Caco-2 (cell line): ENCODE measurements around the gene PBX2. TPM values are rescaled to one million over a fixed set of nuclear protein-coding genes. Genes with fewer than 3 reads are reported as not detected.

ENCODE experiments used
- BruUV-seq: library from RNA; stranded (reverse); fragments of 400-500 nt; replicated peaks from 2 replicates; lab custom pipeline; 2021; lab: Mats Ljungman, UMichigan
- CTCF ChIA-PET: fragments of 300-600 bp; sonication (Branson Sonifier 250); formaldehyde crosslinking; loops from one replicate; lab custom pipeline; 2022; ENCODE audit warnings: antibody characterized with exemption; lab: Charles Lee
- POLR2A ChIA-PET: fragments of 300-600 bp; sonication (Branson Sonifier 250); formaldehyde crosslinking; loops from one replicate; lab custom pipeline; 2022; ENCODE audit warnings: antibody characterized with exemption; lab: Charles Lee
- DNase-seq, 2 experiments: peaks; one replicate each; pipeline versions ENCODE4 v3.0.0 to v3.0.0-alpha.2; 2020 to 2022
- H3K27me3 ChIP-seq: replicated peaks from 2 replicates; pipeline ENCODE4 v1.6.0; 2011; ENCODE audit warnings: low read length; ENCODE audit not compliant: control insufficient read depth, insufficient read depth
- H3K36me3 ChIP-seq: 2 replicates; pipeline ENCODE4 v1.5.1; 2011; ENCODE audit warnings: low read length; ENCODE audit not compliant: control insufficient read depth, insufficient read depth
- H3K4me1 ChIP-seq: fragments of 250-450 bp; sonication (Bioruptor Pico); 2 replicates; pipeline ENCODE4 v1.5.1; 2020; ENCODE audit warnings: mild to moderate bottlenecking
- H3K4me3 ChIP-seq: 2 replicates; pipeline ENCODE4 v1.5.1; 2011; ENCODE audit warnings: low read depth, mild to moderate bottlenecking, control low read depth, low read length
- H3K9me3 ChIP-seq: fragments of 250-450 bp; sonication (Bioruptor Pico); 2 replicates; pipeline ENCODE4 v1.5.1; 2020; ENCODE audit warnings: mild to moderate bottlenecking, moderate library complexity
- H3K27ac Mint-ChIP-seq: one replicate; pipeline ENCODE4 v1.8.0; 2022; ENCODE audit warnings: mixed read lengths; ENCODE audit not compliant: unreplicated experiment
- H3K27me3 Mint-ChIP-seq: one replicate; pipeline ENCODE4 v1.8.0; 2022; ENCODE audit warnings: mixed read lengths; ENCODE audit not compliant: insufficient read depth, unreplicated experiment
- H3K36me3 Mint-ChIP-seq: one replicate; pipeline ENCODE4 v1.8.0; 2022; ENCODE audit warnings: mild to moderate bottlenecking, mixed read lengths; ENCODE audit not compliant: insufficient read depth, unreplicated experiment
- H3K4me1 Mint-ChIP-seq: one replicate; pipeline ENCODE4 v1.8.0; 2022; ENCODE audit warnings: low read depth, mixed read lengths; ENCODE audit not compliant: unreplicated experiment
- H3K4me3 Mint-ChIP-seq: one replicate; pipeline ENCODE4 v1.8.0; 2022; ENCODE audit warnings: mild to moderate bottlenecking, moderate library complexity, mixed read lengths; ENCODE audit not compliant: unreplicated experiment
- H3K9me3 Mint-ChIP-seq: one replicate; pipeline ENCODE4 v1.8.0; 2022; ENCODE audit warnings: mixed read lengths; ENCODE audit not compliant: unreplicated experiment
- intact Hi-C: fragments of 100-400 bp; cut with micrococcal nuclease; formaldehyde crosslinking; loops from one replicate; pipeline ENCODE4 v1.10.0; 2022; ENCODE audit not compliant: unreplicated experiment
- total RNA-seq: library from RNA; stranded (reverse); gene quantifications from 2 replicates; pipeline ENCODE4 v1.2.3, GENCODE V29; 2022
- TF ChIP-seq, protein P1 (sequence below), 2 experiments: fragments of 200-600 bp in 1 of 2; IDR thresholded peaks; 1 replicate in 1 of 2; 2 replicates in 1 of 2; pipeline versions ENCODE4 v1.5.1 to v1.8.0; 2011 to 2022; ENCODE audit warnings: antibody characterized with exemption in 1 of 2, control low read depth in 1 of 2, inconsistent platforms in 1 of 2, low read depth in 1 of 2, low read length in 1 of 2, mild to moderate bottlenecking in 1 of 2, moderate library complexity in 1 of 2; ENCODE audit not compliant: insufficient read depth in 1 of 2, severe bottlenecking in 1 of 2, unreplicated experiment in 1 of 2

Gene PBX2
- total RNA-seq, 1 experiment from 2014 or later: 96.3 TPM

DNA sequence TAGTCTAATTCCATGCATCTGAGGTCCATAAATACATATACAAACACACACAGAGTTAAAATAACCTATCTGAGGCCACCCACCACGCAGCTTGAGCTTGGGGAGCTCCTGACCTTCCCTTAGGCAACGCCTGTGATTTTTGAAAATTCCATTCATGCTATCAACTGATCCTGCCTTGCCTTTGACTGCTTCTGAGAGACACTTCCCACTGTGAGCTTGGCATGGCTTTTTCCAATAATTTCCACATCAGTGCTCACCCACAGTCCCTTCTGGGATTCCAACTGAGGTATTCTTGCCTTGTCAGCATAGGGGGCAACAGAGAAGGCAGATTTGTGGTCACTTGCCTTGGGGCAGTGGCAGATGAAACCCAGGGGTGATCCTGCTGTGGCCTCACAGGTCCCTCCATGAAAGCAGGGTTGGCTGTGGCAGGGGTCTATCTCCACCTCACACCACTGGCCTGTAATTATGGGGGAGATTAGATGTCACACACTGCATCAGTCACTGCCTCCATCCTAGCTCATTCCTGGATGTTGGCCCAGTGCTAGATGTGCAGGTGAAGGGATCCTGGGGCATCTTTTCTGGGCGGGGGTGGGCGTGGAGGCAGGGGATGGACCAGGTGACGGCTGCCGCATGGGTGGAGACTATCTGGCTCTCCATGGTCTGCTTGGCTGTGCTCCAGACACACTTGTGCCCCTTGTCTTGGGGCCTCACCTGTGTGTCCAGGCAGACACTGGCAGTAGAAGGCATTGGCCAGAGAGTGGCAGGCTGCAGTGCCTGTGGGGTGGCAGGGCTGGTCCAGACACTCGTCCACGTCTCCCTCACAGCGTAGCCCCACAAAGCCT is 13.6 kb upstream of the PBX2 start:
- no TSS peak for BruUV-seq
- Histone ChIP-seq H3K36me3 (no peaks in the 10 kb centered on the region), H3K4me3 (no peak overlapping the region), H3K4me1 (no peaks in the 10 kb centered on the region), H3K9me3 (0 out of 2 replicates have a peak, but pooled peaks cover 3% of the 10 kb centered on the region), H3K27me3 (no peaks in the 10 kb centered on the region; the same call in 1 of the 2 replicates)
- TF ChIP-seq, protein P1, sequence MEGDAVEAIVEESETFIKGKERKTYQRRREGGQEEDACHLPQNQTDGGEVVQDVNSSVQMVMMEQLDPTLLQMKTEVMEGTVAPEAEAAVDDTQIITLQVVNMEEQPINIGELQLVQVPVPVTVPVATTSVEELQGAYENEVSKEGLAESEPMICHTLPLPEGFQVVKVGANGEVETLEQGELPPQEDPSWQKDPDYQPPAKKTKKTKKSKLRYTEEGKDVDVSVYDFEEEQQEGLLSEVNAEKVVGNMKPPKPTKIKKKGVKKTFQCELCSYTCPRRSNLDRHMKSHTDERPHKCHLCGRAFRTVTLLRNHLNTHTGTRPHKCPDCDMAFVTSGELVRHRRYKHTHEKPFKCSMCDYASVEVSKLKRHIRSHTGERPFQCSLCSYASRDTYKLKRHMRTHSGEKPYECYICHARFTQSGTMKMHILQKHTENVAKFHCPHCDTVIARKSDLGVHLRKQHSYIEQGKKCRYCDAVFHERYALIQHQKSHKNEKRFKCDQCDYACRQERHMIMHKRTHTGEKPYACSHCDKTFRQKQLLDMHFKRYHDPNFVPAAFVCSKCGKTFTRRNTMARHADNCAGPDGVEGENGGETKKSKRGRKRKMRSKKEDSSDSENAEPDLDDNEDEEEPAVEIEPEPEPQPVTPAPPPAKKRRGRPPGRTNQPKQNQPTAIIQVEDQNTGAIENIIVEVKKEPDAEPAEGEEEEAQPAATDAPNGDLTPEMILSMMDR (IDR thresholded peaks at IDR 0.05; ENCODE audit: insufficient read depth in 1 of 2, low read depth in 1 of 2, low read length in 1 of 2, severe bottlenecking in 1 of 2, unreplicated experiment in 1 of 2): no peak
- no peak overlapping the region for H3K27ac Mint-ChIP-seq
- H3K9me3 Mint-ChIP-seq: no peaks in the 10 kb centered on the region
- CTCF ChIA-PET: no interaction called here
- peaks cover 2% of the 10 kb centered on the region for H3K36me3 Mint-ChIP-seq
- no peaks in the 10 kb centered on the region for H3K4me1 Mint-ChIP-seq
- peaks cover 4% of the 10 kb centered on the region for H3K27me3 Mint-ChIP-seq
- POLR2A ChIA-PET: no interaction called here
- no peak for DNase-seq
- intact Hi-C loops: no loop called here
- no peak overlapping the region for H3K4me3 Mint-ChIP-seq

DNA sequence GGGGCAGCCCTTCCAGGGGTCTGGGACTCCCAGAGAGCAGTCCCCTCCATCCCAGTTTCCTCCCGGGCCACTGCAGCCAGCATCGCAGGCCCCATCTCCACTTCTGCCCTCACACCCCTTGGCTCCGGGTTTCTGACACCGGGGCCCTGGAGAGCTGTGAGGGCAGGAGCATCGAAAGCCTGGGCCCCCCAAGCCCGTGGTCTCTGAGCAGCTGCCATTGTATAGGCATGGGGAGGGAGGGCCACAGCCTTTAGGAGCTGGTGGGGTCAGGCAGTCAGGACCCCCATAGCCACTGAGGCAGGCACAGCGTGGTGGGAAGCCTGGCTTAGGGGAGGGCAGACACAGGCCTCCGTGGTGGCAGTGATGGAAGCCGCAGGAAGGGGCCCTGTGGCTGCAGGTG is 12.2 kb upstream of the PBX2 start:
- Mint-ChIP-seq H3K4me1 (no peaks in the 10 kb centered on the region), H3K36me3 (peaks cover 5% of the 10 kb centered on the region), H3K27ac (no peak overlapping the region), H3K27me3 (peaks cover 4% of the 10 kb centered on the region), H3K9me3 (no peaks in the 10 kb centered on the region), H3K4me3 (no peak overlapping the region)
- H3K27me3 ChIP-seq: no peaks in the 10 kb centered on the region; the same call in 1 of the 2 replicates
- H3K4me1 ChIP-seq: peaks cover 2% of the 10 kb centered on the region; the same call in 1 of the 2 replicates
- intact Hi-C loops: no loop called here
- no peaks in the 10 kb centered on the region for H3K36me3 ChIP-seq
- TF ChIP-seq, protein P1 (IDR thresholded peaks at IDR 0.05; ENCODE audit: insufficient read depth in 1 of 2, low read depth in 1 of 2, low read length in 1 of 2, severe bottlenecking in 1 of 2, unreplicated experiment in 1 of 2): no peak
- CTCF ChIA-PET: no interaction called here
- POLR2A ChIA-PET: no interaction called here
- no TSS peak for BruUV-seq
- DNase-seq: no peak
- no peak overlapping the region for H3K4me3 ChIP-seq
- 0 out of 2 replicates have a peak, but pooled peaks cover 3% of the 10 kb centered on the region for H3K9me3 ChIP-seq

DNA sequence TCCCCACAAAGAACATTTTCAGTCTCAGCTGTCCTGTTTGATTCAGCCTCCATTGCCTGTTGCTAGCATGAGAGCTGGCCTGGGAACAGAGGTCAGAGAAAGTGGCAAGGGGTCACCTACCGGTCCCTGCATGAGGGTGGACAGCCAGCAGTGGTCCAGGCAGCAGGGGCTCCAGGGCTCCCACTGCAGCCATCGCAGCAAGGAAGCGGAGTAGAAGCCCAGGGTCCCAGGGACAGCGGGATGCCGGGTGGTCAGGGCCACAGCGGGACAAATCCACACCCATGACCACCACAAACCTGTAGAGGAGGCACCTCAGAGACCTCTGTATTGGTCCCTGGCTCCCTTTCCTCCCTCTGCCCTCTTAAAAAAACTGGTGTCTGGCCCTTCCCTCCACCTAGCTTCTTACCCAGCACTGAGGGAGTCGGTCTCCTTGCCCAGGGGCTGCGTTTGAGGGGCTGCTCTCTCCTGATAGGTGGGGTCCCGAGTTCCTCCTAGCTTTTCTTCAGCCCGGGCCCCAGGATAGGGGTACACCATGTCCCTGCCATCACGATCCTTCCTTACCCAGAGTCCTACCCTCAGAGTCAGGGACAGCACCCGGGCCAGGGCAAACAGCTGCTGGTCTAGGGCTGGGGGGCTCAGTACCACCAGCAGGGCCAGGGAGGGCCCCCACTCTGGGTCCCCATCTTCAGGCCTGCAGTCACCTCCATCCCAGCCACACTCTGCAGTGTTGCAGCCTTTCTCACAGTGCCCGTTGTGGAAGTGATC is 10.9 kb upstream of the PBX2 start:
- TF ChIP-seq, protein P1 (IDR thresholded peaks at IDR 0.05; ENCODE audit: insufficient read depth in 1 of 2, low read depth in 1 of 2, low read length in 1 of 2, severe bottlenecking in 1 of 2, unreplicated experiment in 1 of 2): no peak
- Mint-ChIP-seq H3K4me1 (peaks cover 7% of the 10 kb centered on the region), H3K4me3 (no peak overlapping the region), H3K27ac (no peak overlapping the region), H3K27me3 (peaks cover 4% of the 10 kb centered on the region), H3K9me3 (no peaks in the 10 kb centered on the region), H3K36me3 (peaks cover 7% of the 10 kb centered on the region)
- no peak overlapping the region for H3K4me3 ChIP-seq
- intact Hi-C loops: no loop called here
- BruUV-seq: no TSS peak
- POLR2A ChIA-PET: no interaction called here
- H3K4me1 ChIP-seq: peaks cover 9% of the 10 kb centered on the region
- no peaks in the 10 kb centered on the region; the same call in 1 of the 2 replicates for H3K27me3 ChIP-seq
- no peaks in the 10 kb centered on the region for H3K9me3 ChIP-seq
- H3K36me3 ChIP-seq: no peaks in the 10 kb centered on the region
- no peak for DNase-seq
- CTCF ChIA-PET: no interaction called here
